OCI-LY1 (cell line): ENCODE data around the gene DMD.

Experiments
- EZH2 ChIP-seq: fragments of 200-600 bp; sonication (generic), shearing (Covaris generic); IDR thresholded peaks from 2 replicates; pipeline ENCODE4 v1.8.0; 2017; ENCODE audit warnings: borderline replicate concordance, mixed run types, mild to moderate bottlenecking, antibody characterized with exemption, low read length, moderate library complexity, mixed read lengths
- TF ChIP-seq, protein P1 (sequence below): fragments of 200-600 bp; sonication (generic), shearing (Covaris generic); IDR thresholded peaks from 2 replicates; pipeline ENCODE4 v1.5.1; 2017; ENCODE audit warnings: mild to moderate bottlenecking, antibody characterized with exemption, low read length, moderate library complexity, mixed read lengths

DNA sequence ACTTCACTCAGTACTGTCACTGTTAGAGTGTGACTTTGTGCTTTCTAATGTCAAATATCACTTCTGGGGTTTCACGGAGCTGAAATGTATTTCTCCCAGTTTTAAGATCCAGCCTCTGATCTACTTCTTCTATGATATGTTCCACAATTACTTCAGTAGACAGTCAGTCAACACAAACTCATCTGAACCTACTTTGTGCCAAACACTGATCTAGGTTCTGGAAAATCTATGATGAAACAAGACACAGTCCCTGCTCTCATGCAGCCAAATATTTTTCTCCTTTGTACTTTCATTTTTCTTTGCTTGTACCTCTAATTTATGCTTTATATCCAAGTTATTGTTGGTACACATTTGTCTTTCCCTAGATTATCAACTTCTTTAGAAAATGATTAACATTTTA is 1498.2 kb downstream of the DMD start:
- TF ChIP-seq, protein P1, sequence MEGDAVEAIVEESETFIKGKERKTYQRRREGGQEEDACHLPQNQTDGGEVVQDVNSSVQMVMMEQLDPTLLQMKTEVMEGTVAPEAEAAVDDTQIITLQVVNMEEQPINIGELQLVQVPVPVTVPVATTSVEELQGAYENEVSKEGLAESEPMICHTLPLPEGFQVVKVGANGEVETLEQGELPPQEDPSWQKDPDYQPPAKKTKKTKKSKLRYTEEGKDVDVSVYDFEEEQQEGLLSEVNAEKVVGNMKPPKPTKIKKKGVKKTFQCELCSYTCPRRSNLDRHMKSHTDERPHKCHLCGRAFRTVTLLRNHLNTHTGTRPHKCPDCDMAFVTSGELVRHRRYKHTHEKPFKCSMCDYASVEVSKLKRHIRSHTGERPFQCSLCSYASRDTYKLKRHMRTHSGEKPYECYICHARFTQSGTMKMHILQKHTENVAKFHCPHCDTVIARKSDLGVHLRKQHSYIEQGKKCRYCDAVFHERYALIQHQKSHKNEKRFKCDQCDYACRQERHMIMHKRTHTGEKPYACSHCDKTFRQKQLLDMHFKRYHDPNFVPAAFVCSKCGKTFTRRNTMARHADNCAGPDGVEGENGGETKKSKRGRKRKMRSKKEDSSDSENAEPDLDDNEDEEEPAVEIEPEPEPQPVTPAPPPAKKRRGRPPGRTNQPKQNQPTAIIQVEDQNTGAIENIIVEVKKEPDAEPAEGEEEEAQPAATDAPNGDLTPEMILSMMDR: no peak
- TF ChIP-seq EZH2: no peak
